ENCODE data around the gene ARRB1.
A peak's percentile ranks its signal among the peaks of the same experiment; 100 is the strongest.

GRCh38 chr11:75263944-75264349 lies 87.5 kb downstream of the ARRB1 start:
- TF ChIP-seq CTCF (IDR thresholded peaks at IDR 0.05) (no peak), POLR2AphosphoS5 (IDR thresholded peaks at IDR 0.05) (peak in 1 of 2 donors; percentile 6), POLR2A (IDR thresholded peaks at IDR 0.05; ENCODE audit: low read depth) (no peak)
